Thyroid gland (tissue), 4 donors: ENCODE data around the gene STK33. TPM values are rescaled to one million over a fixed set of nuclear protein-coding genes. Genes with fewer than 3 reads are reported as not detected.

Experiments used
- DNase-seq, 2 donors: peaks; one replicate each; pipeline ENCODE4 v3.0.0-alpha.2; 2019
- H3K27ac ChIP-seq, 3 donors: fragments of 200-600 bp; sonication (generic); 1 replicate in 2 of 3; 2 replicates in 1 of 3; pipeline ENCODE4 v1.5.1; 2016 to 2019; ENCODE audit warnings: mild to moderate bottlenecking in 1 of 3, moderate library complexity in 1 of 3
- H3K27me3 ChIP-seq: fragments of 200-600 bp; sonication (generic); one replicate; pipeline ENCODE4 v1.5.1; 2019
- H3K36me3 ChIP-seq, 2 donors: fragments of 200-600 bp; sonication (generic); one replicate each; pipeline ENCODE4 v1.5.1; 2016 to 2019
- H3K4me1 ChIP-seq, 2 donors: fragments of 200-600 bp; sonication (generic); one replicate each; pipeline ENCODE4 v1.5.1; 2017 to 2019
- H3K4me3 ChIP-seq, 3 donors: fragments of 200-600 bp; sonication (generic); replicated peaks in 1 of 3; 1 replicate in 2 of 3; 2 replicates in 1 of 3; pipeline ENCODE4 v1.5.1; 2016; ENCODE audit warnings: mild to moderate bottlenecking in 1 of 3
- H3K9me3 ChIP-seq: fragments of 200-600 bp; sonication (generic); one replicate; pipeline ENCODE4 v1.5.1; 2017
- CTCF ChIP-seq, 6 experiments: fragments of 200-600 bp in 3 of 6; fragments of 450-650 bp in 3 of 6; sonication (generic) in 3 of 6; IDR thresholded peaks; one replicate each; pipeline ENCODE4 v1.5.1; 2016 to 2019; ENCODE audit warnings: antibody characterized with exemption in 6 of 6, mild to moderate bottlenecking in 2 of 6, inconsistent platforms in 1 of 6, moderate library complexity in 1 of 6
- POLR2A ChIP-seq, 2 donors: fragments of 450-650 bp; IDR thresholded peaks; one replicate each; pipeline ENCODE4 v1.6.1; 2017; ENCODE audit warnings: antibody characterized with exemption in 2 of 2, mild to moderate bottlenecking in 2 of 2, moderate library complexity in 1 of 2
- WGBS, 2 donors: methylation state at CpG; one replicate each; pipeline ENCODE4 v1.1.5; 2017; 5-methylcytosine and 5-hydroxymethylcytosine counted together
- intact Hi-C: fragments of 100-400 bp; cut with DNase I; formaldehyde crosslinking; loops from one replicate; pipeline ENCODE4 v1.15.1; 2023
- total RNA-seq, 4 donors: library from RNA; depleted of rRNA; stranded (reverse); fragments of >200 nt; gene quantifications; one replicate each; pipeline ENCODE4 v1.2.3, GENCODE V29; 2016

The STK33 gene
- total RNA-seq, 4 donors from 2014 or later = 29.3 to 49.8 (median 39.9) TPM

DNA sequence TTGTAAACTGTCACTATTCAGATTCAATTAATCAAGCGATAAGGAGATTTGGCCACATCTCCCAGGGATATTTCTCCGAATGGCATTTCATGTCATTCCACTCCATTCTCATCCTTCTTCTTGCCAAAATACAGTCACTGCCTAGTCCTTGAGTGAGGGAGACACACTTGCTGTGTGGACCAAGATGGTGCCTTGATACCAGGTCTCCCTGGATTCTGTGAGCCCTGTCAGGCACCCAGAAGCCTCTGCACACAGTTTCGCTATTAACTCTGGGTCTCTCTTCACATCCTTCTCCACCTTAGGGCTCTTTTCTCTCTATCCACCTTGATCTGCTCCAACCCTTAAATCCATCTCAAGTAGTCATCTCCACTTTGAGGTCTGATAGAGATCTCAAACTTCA is 210.4 kb downstream of the STK33 start:
- H3K36me3 ChIP-seq = no peaks in the 10 kb centered on the region
- intact Hi-C loops = loop anchor here (5.0 kb wide), 1 partner anchor 184 kb away; no protein-coding TSS in a partner anchor
- no peak for DNase-seq
- peak overlapping the region in 2 of 3 donors; percentile 48 to 66 for H3K27ac ChIP-seq
- WGBS, 2 donors = 95 to 96% methylated on average over 3 of the region's 3 CpGs
- no peak overlapping the region for H3K4me3 ChIP-seq
- no peak for TF ChIP-seq POLR2A (IDR thresholded peaks at IDR 0.05)
- no peak for TF ChIP-seq CTCF (IDR thresholded peaks at IDR 0.05)
- no peaks in the 10 kb centered on the region for H3K27me3 ChIP-seq
- H3K4me1 ChIP-seq = peaks cover 40% of the 10 kb centered on the region in 2 donors
- no peaks in the 10 kb centered on the region for H3K9me3 ChIP-seq

- Histone ChIP-seq H3K36me3 (no peaks in the 10 kb centered on the region), H3K27ac (no peak overlapping the region), H3K27me3 (no peaks in the 10 kb centered on the region), H3K9me3 (no peaks in the 10 kb centered on the region), H3K4me1 (peaks cover 36% of the 10 kb centered on the region in 2 donors), H3K4me3 (no peak overlapping the region)
- no peak for TF ChIP-seq POLR2A (IDR thresholded peaks at IDR 0.05)
- no peak for DNase-seq
- 80 to 100% methylated on average over 1 of the region's 1 CpG for WGBS, 2 donors
- intact Hi-C loops = loop anchor here (5.0 kb wide), 1 partner anchor 184 kb away; no protein-coding TSS in a partner anchor
These were observed 210.8 kb downstream of the STK33 start for GRCh38 chr11:8383227-8383626.

DNA sequence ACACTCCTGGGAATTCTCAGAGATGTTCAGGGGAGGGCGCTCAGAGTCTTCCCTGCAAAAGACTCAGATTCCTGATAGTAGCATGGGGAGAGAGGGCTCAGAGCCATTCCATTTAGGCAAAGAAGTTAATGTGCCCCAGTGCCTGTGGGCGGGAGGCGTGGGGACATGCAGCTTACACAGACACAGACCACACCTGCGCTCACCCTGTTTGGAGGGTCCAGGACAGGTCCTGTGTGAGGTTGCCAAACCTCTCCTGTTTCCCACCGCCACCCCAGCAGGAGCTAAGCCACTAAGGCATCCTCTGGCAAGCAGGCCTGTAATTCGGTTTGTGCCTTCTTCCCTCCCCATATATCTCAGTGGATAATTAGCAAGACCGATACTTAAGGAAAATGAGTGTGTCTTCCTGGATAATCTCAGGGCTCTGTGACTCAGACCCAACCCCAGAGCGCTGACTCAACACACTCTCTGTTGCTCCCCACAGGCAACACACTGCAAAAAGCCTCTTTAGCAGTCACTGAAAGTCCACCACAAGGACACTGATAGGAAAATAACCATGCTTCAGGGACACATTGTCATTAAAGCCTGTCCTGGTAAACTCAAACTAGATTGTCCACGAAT is 211.5 kb downstream of the STK33 start:
- no peaks in the 10 kb centered on the region for H3K36me3 ChIP-seq
- no peak overlapping the region for H3K4me3 ChIP-seq
- intact Hi-C loops = loop anchor here (5.0 kb wide), 1 partner anchor 185 kb away; no protein-coding TSS in a partner anchor
- H3K4me1 ChIP-seq = peaks cover 29 to 30% of the 10 kb centered on the region in 2 donors
- no peak overlapping the region for H3K27ac ChIP-seq
- H3K27me3 ChIP-seq = no peaks in the 10 kb centered on the region
- TF ChIP-seq POLR2A (IDR thresholded peaks at IDR 0.05) (no peak), CTCF (IDR thresholded peaks at IDR 0.05) (no peak)
- H3K9me3 ChIP-seq = no peaks in the 10 kb centered on the region
- 82 to 87% methylated on average over 7 to 9 of the region's 9 CpGs for WGBS, 2 donors
- DNase-seq = no peak

DNA sequence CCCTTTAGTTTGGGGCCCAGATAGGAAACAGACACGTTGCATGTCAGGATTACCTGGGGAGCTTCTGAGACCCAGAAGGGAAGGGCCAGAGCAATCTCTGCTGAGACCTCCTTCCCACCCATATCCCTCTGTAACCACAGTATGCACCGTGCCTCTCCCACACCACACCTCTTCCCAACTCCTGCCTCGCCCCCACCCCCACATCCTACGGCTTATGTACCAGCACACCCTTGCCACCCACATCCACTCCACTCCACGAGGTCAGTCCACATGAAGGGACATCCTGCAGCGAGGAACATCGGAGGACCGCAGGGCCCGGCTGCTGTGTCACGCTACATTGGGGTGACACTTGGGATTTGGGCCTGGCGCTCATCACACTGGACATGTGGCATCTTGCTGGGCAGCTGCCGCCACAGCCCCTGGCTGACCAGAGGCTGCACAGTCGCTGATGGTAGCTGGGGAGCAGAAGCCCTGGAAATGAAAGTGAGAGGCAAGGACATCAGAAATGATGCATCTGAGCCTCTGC is 212.1 kb downstream of the STK33 start:
- H3K27ac ChIP-seq = no peak overlapping the region
- H3K9me3 ChIP-seq = no peaks in the 10 kb centered on the region
- TF ChIP-seq CTCF (IDR thresholded peaks at IDR 0.05) = no peak
- no peak for TF ChIP-seq POLR2A (IDR thresholded peaks at IDR 0.05)
- H3K36me3 ChIP-seq = no peaks in the 10 kb centered on the region
- intact Hi-C loops = loop anchor here (5.0 kb wide), 1 partner anchor 185 kb away; no protein-coding TSS in a partner anchor
- no peaks in the 10 kb centered on the region for H3K27me3 ChIP-seq
- no peak for DNase-seq
- 88 to 94% methylated on average over 12 to 13 of the region's 13 CpGs for WGBS, 2 donors
- peaks cover 23 to 24% of the 10 kb centered on the region in 2 donors for H3K4me1 ChIP-seq
- no peak overlapping the region for H3K4me3 ChIP-seq

DNA sequence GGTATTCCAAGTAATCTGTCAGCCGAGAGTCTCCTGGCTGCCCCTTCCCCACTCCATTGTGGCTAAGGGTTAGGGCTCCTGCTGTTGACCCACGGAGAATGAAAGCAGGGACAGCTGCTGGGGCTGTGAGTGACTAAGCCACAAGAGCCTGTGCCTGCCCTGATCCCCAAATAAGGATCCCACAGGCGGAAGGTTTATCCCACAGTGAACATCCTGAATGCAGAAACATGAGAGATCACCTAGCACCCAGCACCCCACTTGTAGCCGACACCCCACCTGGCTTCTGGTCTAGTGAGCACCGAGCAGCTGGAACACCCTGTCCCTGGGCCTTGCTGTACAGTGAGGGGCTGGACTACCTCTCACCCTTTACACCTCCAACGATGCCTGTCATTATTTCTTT is 212.7 kb downstream of the STK33 start:
- intact Hi-C loops = loop anchor here (5.0 kb wide), 1 partner anchor 186 kb away; no protein-coding TSS in a partner anchor

More for the DNA sequence above, 212.7 kb downstream of the STK33 start:
- Histone ChIP-seq H3K27me3 (no peaks in the 10 kb centered on the region), H3K4me3 (no peak overlapping the region), H3K4me1 (peaks cover 18 to 19% of the 10 kb centered on the region in 2 donors), H3K36me3 (no peaks in the 10 kb centered on the region), H3K27ac (no peak overlapping the region), H3K9me3 (no peaks in the 10 kb centered on the region)
- 85 to 92% methylated on average over 5 to 6 of the region's 6 CpGs for WGBS, 2 donors
- no peak for DNase-seq
- TF ChIP-seq CTCF (IDR thresholded peaks at IDR 0.05) (no peak), POLR2A (IDR thresholded peaks at IDR 0.05) (no peak)
